ENCODE results near the gene ANO9. TPM values are rescaled to one million over a fixed set of nuclear protein-coding genes. Genes with fewer than 3 reads are reported as not detected.
"Not testable (repeated sequence)": the region's sequence is repeated elsewhere in the genome, so short reads cannot be mapped to it uniquely, and the experiment has no call there.

Gene ANO9
- total RNA-seq, 3 donors from 2014 or later (not counting 1 experiment from before 2014, with no cell fraction given): 15.1 to 21.3 (median 15.1) TPM

DNA sequence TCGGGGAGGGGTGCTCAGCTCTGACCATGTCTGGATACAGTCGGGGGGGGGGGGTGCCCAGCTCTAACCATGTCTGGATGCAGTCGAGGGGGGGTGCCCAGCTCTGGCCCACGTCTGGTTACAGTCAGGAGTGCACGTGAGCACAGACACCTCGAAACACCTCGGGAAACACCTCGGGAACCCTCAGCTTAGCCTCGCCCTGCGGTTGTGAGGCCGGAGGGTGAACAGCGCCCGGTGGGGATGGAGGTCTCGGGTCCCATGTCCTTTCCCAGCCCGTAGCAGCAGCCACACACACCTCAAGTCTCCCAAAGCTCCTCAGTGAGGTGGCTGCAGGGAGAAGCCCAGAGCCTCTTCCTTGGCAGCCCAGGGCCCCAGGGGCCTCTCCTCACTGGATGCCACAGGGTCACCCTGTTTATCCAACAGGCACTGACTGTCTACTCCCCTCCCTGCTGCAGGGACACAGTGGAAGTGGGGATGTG lies 29.1 kb downstream of the ANO9 start:
- WGBS (ENCODE audit: insufficient coverage): 65% methylated on average over 15 of the region's 15 CpGs
- DNase-seq (peak in 1 of 2 donors; percentile 13), ATAC-seq (no peak)
- Mint-ChIP-seq H3K27me3 (ENCODE audit: low read depth in 2 of 2) (no peaks in the 10 kb centered on the region), H3K27ac (peak overlapping the region in 1 of 2 donors; percentile 63), H3K36me3 (no peaks in the 10 kb centered on the region), H3K9me3 (no peaks in the 10 kb centered on the region), H3K4me1 (peaks cover 17 to 43% of the 10 kb centered on the region in 2 donors), H3K4me3 (peak overlapping the region; percentile 96)
- intact Hi-C loops (cut with micrococcal nuclease): no loop called here
- H3K36me3 ChIP-seq (ENCODE audit: control insufficient read depth, insufficient read depth, low read length): peaks cover 19% of the 10 kb centered on the region
- no peaks in the 10 kb centered on the region for H3K27me3 ChIP-seq (ENCODE audit: control insufficient read depth, insufficient read depth, low read length)
- no peak overlapping the region for H3K27ac ChIP-seq (ENCODE audit: low read length)
- H3K9me3 ChIP-seq (ENCODE audit: control insufficient read depth, insufficient read depth, low read length): no peaks in the 10 kb centered on the region
- H3K4me1 ChIP-seq (ENCODE audit: control insufficient read depth, insufficient read depth, low read length): peaks cover 69% of the 10 kb centered on the region
- peak overlapping the region; percentile 70 for H3K4me3 ChIP-seq (ENCODE audit: low read length)
- TF ChIP-seq CTCF (IDR thresholded peaks at IDR 0.05): no peak

DNA sequence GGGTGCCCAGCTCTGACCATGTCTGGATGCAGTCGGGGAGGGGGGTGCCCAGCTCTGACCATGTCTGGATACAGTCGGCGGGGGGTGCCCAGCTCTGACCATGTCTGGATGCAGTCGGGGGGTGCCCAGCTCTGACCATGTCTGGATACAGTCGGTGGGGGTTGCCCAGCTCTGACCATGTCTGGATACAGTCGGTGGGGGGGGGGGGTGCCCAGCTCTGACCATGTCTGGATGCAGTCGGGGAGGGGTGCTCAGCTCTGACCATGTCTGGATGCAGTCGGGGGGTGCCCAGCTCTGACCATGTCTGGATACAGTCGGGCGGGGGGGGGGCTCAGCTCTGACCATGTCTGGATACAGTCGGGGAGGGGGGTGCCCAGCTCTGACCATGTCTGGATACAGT lies 30.3 kb downstream of the ANO9 start:
- peaks cover 19% of the 10 kb centered on the region for H3K36me3 ChIP-seq (ENCODE audit: control insufficient read depth, insufficient read depth, low read length)
- H3K36me3 Mint-ChIP-seq; ATAC-seq; intact Hi-C loops (cut with micrococcal nuclease); H3K27ac ChIP-seq (ENCODE audit: low read length); H3K9me3 ChIP-seq (ENCODE audit: control insufficient read depth, insufficient read depth, low read length); H3K27me3 Mint-ChIP-seq (ENCODE audit: low read depth in 2 of 2); H3K4me3 ChIP-seq (ENCODE audit: low read length); DNase-seq; H3K9me3 Mint-ChIP-seq; H3K27ac Mint-ChIP-seq; H3K4me3 Mint-ChIP-seq; H3K27me3 ChIP-seq (ENCODE audit: control insufficient read depth, insufficient read depth, low read length): not testable (repeated sequence)
- H3K4me1 ChIP-seq (ENCODE audit: control insufficient read depth, insufficient read depth, low read length): peaks cover 72% of the 10 kb centered on the region
- peaks cover 17 to 45% of the 10 kb centered on the region in 2 donors for H3K4me1 Mint-ChIP-seq
- WGBS (ENCODE audit: insufficient coverage): 95% methylated on average over 5 of the region's 11 CpGs

DNA sequence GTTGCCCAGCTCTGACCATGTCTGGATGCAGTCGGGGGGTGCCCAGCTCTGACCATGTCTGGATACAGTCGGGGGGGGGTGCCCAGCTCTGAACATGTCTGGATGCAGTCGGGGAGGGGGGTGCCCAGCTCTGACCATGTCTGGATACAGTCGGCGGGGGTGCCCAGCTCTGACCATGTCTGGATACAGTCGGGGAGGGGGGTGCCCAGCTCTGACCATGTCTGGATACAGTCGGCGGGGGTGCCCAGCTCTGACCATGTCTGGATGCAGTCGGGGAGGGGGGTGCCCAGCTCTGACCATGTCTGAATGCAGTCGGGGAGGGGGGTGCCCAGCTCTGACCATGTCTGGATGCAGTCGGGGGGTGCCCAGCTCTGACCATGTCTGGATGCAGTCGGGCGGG lies 31.1 kb downstream of the ANO9 start:
- H3K27ac Mint-ChIP-seq; H3K9me3 ChIP-seq (ENCODE audit: control insufficient read depth, insufficient read depth, low read length); H3K27ac ChIP-seq (ENCODE audit: low read length); H3K27me3 Mint-ChIP-seq (ENCODE audit: low read depth in 2 of 2); H3K27me3 ChIP-seq (ENCODE audit: control insufficient read depth, insufficient read depth, low read length); ATAC-seq; intact Hi-C loops (cut with micrococcal nuclease); H3K4me3 Mint-ChIP-seq; DNase-seq; H3K4me3 ChIP-seq (ENCODE audit: low read length); H3K36me3 Mint-ChIP-seq; H3K9me3 Mint-ChIP-seq: not testable (repeated sequence)
- 90% methylated on average over 12 of the region's 13 CpGs for WGBS (ENCODE audit: insufficient coverage)
- H3K4me1 ChIP-seq (ENCODE audit: control insufficient read depth, insufficient read depth, low read length): peaks cover 72% of the 10 kb centered on the region
- peaks cover 12 to 37% of the 10 kb centered on the region in 2 donors for H3K4me1 Mint-ChIP-seq
- peaks cover 23% of the 10 kb centered on the region for H3K36me3 ChIP-seq (ENCODE audit: control insufficient read depth, insufficient read depth, low read length)

DNA sequence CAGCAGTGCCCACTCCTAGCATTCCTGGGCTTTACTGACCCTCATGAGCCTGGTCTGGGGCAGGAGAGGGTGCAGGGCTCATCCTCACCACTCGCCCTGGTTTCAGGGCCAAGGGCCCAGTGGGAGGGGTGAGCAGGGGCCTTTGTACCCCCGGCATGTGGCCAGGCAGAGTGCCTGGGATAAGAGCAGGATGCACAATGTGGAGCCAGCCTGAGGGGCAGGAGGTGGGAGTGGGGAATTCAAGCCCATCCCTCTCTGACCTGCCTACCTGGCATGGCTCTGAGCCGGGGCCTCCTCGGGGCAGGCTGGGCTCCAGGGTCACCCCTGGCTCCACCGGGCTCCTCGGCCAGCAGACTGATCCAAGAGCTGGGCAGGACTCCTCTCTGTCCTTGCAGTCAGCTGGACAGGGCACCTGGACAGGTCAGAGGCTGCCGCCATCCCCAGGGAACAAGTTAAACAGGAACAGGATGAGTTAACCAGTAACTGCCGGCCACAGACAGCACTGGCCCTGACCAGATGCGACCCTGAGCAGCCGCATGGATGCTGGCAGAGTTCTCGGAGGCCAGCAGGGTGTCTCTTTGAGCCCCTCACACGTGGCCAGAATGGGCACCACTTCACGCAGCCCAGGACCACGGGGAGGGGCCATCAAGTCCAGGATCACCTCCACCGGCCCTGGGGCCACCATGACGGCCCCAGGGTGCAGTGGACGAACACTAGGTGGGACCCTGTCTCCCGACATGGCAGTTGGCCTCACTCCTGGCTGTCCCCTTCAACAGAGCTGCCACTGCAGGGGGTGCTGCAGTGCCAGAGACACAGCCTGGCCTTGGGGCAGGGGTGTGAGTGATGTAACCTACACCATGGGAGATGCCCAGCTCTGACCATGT lies 32.0 kb downstream of the ANO9 start:
- Mint-ChIP-seq H3K4me3 (no peak overlapping the region), H3K36me3 (no peaks in the 10 kb centered on the region), H3K27me3 (ENCODE audit: low read depth in 2 of 2) (no peaks in the 10 kb centered on the region), H3K27ac (peak overlapping the region; percentile 24 to 50), H3K4me1 (peaks cover 12 to 36% of the 10 kb centered on the region in 2 donors), H3K9me3 (no peaks in the 10 kb centered on the region)
- ATAC-seq: no peak
- DNase-seq: peak; percentile 18 to 28
- TF ChIP-seq CTCF (IDR thresholded peaks at IDR 0.05): no peak
- 74% methylated on average over 18 of the region's 18 CpGs for WGBS (ENCODE audit: insufficient coverage)
- Histone ChIP-seq H3K4me1 (ENCODE audit: control insufficient read depth, insufficient read depth, low read length) (peaks cover 67% of the 10 kb centered on the region), H3K4me3 (ENCODE audit: low read length) (no peak overlapping the region), H3K27ac (ENCODE audit: low read length) (peak overlapping the region; percentile 21), H3K36me3 (ENCODE audit: control insufficient read depth, insufficient read depth, low read length) (peaks cover 29% of the 10 kb centered on the region), H3K9me3 (ENCODE audit: control insufficient read depth, insufficient read depth, low read length) (no peaks in the 10 kb centered on the region), H3K27me3 (ENCODE audit: control insufficient read depth, insufficient read depth, low read length) (no peaks in the 10 kb centered on the region)
- intact Hi-C loops (cut with micrococcal nuclease): loop anchor here (5.0 kb wide), 1 partner anchor 97 kb away; the partner anchor contains the start of gene RNH1

All from natural killer cell (primary cell).